HTERT RPE-1 (cell line): Measurements from ENCODE around the gene EPB41L1.

ENCODE experiments used
- in situ Hi-C: fragments of 300-500 bp; cut with MboI; formaldehyde crosslinking; loops from 4 replicates; pipeline ENCODE4 v1.14.3; 2020; ENCODE audit warnings: low sequenced_read_pairs

The EPB41L1 gene

DNA sequence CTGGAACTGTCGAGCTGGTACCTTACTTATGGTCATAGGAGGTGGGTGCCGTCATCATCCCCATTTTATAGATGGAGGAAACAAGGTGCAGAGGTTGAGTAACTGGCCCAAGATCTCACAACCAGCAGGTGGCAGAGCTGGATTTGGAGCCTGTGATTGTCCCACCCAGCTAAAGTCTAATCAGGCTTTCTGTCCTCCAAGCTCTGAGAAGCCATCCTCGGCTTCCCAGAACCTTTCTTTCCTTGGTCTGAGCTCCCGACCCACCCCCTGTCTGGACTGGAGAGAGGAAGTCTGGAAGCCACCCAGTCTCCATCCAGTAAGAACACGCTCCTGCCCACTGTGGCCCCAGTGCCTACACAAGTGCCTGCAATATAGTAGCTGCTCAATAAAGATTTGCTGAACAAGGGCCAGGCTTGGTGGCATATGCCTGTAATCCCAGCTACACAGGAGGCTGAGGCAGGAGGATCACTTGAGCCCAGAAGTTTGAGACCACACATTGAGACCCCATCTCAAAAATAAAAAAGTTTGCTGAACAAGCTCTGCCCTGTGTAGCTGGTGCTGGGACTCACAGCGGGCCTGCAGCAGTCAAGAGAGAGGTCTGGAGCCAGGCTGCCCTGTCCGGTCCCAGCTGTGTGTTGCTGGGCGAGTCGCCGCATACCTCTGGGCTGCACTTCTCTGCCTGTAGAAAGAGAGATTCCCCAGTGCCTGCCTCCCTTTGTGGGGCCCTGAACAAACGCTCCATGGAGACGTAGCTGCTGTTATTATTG lies 119.1 kb downstream of the EPB41L1 start:
- in situ Hi-C loops: no loop called here

DNA sequence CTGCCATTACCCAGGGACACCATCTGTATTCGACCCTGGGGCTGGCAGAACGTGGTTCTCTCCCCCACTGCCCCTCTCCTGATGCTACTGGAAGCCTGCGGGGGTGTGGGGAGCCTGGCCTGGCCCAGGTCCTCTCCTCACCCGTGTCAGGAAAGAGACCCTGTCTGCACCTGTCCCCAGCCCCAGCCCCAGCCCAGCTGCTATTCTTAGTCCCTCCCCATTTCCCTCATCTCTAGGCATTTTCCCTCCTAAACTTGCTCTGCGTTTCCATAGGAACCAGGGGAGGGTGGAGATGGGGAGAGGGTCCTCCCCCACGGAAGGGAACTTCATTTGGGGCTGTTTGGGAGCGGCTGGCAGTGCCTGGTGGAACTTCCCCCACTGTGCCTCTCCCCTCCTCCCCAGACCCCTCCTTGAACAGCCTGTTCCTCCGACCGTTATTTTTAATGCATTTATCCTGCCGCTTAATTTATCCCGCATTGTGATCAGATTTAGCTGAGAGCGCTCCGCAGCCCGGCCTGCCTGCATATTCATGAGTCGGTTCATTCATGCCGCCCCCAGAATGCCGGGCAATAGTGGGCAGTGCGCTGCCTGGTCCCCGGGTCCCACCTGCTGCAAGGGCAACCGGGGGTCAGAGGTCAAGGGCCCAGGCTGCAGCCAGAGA lies 119.8 kb downstream of the EPB41L1 start:
- in situ Hi-C loops: no loop called here

GRCh38 chr20:36275011-36275410 lies 120.5 kb downstream of the EPB41L1 start:
- in situ Hi-C loops: no loop called here

DNA sequence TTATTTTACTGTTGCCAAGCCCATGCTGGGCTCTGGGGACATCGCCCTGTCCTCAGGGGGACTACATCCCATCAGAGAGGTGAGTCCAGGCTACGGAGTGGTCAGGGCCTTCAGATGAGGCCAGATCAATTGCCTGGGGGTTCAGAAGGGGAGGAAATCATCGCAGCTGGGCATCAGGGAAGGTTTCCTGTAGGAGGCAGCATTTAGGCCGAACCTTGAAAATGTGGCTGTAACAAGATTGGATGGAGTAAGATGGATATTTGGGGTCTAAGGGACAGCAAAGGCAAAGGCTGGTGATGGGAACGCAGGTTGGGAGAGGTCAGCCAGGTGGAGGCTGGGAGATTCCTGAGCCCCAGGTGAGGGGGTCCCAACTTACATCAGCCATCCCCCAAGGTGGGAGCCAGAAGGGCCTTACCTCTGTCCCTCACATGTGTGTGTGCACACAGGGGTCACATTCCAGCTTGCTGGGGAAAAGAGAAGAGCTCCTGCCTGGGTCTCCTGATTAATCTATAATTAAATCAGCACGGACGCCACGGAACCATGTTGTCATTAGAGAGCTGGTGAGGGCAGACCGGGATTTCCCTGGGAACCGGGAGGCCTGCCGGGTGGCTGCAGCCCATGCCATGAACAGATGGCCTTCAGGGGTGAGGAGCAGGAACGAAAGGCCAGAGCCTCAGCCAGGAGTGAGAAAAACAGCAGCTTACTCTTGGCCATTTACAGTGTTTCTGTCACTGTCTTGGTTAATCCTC lies 121.1 kb downstream of the EPB41L1 start:
- in situ Hi-C loops: no loop called here

GRCh38 chr20:36277546-36277945 lies 123.0 kb downstream of the EPB41L1 start:
- in situ Hi-C loops: no loop called here

DNA sequence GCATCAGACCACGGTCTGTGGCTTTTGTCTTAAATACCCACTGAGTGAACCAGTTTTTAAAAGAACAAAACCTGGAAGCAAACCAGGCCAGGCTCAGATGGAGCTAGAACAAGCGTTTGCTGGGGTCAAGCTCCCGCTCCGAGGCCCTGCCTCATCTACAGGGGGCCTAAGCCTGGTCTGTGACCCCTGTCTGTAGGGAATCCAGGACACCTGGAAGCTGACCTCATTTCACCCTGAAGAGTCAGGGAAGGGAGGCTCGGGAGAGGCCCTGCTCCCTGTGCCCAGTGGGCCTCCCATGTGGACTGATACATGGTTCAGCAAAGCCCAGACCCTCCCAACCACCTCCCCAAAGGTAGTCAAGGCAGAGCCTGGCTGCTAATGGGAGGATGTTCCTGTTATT lies 124.8 kb downstream of the EPB41L1 start:
- in situ Hi-C loops: no loop called here

DNA sequence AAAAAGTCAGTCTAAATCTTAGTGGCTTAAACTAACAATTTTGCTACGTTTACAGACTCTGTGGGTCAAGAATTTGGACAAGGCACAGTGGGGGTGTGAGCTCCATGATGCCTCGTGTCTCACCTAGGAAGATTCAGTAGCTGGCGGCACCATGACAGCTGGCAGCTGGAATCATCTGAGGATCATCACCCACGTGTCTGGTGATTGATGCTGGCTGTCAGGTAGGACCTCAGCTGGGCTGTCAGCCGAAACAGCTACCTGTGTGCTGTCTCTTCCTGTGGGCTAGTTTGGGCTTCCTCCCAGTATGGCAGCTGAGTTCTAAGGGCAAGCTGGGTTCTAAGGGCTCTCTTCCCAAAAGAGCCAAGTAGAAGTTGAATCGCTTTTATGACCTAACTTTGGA lies 125.2 kb downstream of the EPB41L1 start:
- in situ Hi-C loops: no loop called here

DNA sequence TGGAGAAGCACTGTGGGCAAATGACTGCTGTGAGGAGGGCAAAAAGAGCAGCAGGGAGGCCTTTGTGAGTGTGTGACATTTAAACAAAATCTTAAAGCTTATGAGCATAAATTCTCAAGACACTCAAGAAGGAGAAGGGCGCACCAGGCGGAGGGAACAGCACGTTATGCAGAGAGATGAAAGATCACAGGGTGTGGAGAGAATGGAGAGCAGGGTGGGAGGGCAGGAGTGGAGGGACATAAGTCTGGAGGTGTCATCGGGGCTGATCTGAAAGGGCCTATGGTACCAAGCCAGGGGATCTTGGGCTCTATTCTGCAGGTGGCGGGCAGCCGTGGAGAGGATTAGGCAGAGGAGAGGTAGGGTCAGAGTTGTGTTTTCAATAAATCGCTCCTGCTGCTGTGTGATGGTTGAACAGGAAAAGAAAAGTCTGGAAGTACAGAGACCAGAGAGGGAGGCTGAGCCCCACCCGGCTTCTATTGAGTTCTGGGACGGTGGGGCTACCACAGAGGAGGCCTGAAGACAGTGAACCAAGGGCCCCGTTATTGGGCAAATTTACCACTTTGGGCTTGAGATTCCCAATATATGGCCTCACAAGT lies 127.3 kb downstream of the EPB41L1 start:
- in situ Hi-C loops: no loop called here
